ENCODE data around the gene TFEB.

DNA sequence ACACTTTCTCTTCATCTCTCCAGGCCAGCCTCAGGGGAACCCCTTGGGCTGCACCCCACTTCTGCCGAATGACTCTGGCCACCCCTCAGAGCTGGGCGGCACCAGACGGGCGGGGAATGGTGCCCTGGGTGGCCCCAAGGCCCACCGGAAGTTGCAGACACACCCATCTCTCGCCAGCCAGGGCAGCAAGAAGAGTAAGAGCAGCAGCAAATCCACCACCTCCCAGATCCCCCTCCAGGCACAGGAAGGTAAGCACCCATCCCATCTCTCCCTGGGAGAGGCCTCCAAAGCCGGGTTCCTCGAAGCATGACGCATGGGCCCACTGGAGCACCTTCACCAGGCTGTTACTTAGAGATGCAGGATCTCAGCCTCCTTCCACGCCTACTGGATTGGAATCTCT, 85.8 kb downstream of the TFEB start:
- TF ChIP-seq, protein P1, sequence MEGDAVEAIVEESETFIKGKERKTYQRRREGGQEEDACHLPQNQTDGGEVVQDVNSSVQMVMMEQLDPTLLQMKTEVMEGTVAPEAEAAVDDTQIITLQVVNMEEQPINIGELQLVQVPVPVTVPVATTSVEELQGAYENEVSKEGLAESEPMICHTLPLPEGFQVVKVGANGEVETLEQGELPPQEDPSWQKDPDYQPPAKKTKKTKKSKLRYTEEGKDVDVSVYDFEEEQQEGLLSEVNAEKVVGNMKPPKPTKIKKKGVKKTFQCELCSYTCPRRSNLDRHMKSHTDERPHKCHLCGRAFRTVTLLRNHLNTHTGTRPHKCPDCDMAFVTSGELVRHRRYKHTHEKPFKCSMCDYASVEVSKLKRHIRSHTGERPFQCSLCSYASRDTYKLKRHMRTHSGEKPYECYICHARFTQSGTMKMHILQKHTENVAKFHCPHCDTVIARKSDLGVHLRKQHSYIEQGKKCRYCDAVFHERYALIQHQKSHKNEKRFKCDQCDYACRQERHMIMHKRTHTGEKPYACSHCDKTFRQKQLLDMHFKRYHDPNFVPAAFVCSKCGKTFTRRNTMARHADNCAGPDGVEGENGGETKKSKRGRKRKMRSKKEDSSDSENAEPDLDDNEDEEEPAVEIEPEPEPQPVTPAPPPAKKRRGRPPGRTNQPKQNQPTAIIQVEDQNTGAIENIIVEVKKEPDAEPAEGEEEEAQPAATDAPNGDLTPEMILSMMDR (IDR thresholded peaks at IDR 0.05): no peak
- no peak for TF ChIP-seq POLR2A (IDR thresholded peaks at IDR 0.05)

Data from Peyer's patch (tissue), 4 donors.